ENCODE results near the gene CSAG2.
"Not testable (repeated sequence)": the region's sequence is repeated elsewhere in the genome, so short reads cannot be mapped to it uniquely, and the experiment has no call there.

Gene CSAG2

DNA sequence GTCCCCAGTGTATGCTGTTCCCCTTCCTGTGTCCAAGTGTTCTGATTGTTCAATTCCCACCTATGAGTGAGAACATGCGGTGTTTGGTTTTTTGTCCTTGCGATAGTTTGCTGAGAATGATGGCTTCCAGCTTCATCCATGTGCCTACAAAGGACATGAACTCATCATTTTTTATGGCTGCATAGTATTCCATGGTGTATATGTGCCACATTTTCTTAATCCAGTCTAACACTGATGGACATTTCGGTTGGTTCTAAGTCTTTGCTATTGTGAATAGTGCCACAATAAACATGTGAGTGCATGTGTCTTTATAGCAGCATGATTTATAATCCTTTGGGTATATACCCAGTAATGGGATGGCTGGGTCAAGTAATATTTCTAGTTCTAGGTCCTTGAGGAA lies 34.4 kb downstream of the CSAG2 start:
- in situ Hi-C loops (cut with MboI; ENCODE audit: low pct_unique_long_range_greater_than_20kb, low sequenced_read_pairs) = loop anchor here (25.0 kb wide), 1 partner anchor 238 kb away; no protein-coding TSS in a partner anchor
- DNase-seq = not testable (repeated sequence)

DNA sequence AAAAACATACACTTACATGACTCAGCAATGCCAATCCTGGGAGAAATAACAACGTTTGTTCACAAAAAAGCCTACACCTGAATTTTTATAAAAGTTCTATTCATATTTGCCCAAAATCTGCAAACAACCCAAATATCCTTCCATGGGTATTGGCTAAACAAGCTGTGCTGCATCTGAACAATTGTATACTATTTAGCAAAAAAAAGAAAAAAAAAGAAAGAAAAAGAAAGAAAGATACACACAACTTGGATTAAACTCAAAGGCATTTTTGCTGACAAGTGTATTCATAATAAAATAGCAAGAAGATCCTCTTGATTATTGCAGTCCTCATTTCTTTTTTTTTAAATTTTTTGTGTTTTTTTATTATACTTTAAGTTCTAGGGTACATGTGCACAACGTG lies 34.9 kb downstream of the CSAG2 start:
- no peak for DNase-seq
- in situ Hi-C loops (cut with MboI; ENCODE audit: low pct_unique_long_range_greater_than_20kb, low sequenced_read_pairs) = loop anchor here (25.0 kb wide), 1 partner anchor 238 kb away; no protein-coding TSS in a partner anchor

DNA sequence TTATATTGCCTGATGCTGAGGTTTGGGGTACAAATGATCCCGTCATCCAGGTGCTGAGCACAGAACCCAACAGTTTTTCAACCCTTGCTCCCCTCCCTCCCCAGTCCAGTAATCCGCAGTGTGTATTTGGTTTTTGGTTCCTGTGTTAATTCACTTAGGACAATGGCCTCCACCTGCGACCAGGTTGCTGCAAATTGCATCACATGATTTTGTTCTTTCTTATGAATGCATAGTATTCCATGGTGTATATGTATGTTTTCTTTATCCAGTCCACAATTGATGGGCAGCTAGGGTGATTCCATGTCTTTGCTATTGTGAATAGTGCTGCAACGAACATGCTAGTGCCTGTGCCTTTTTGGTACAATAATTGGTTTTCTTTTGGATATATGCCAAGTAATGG lies 46.0 kb downstream of the CSAG2 start:
- in situ Hi-C loops (cut with MboI; ENCODE audit: low pct_unique_long_range_greater_than_20kb, low sequenced_read_pairs) = loop anchor here (25.0 kb wide), 1 partner anchor 249 kb away; no protein-coding TSS in a partner anchor

DNA sequence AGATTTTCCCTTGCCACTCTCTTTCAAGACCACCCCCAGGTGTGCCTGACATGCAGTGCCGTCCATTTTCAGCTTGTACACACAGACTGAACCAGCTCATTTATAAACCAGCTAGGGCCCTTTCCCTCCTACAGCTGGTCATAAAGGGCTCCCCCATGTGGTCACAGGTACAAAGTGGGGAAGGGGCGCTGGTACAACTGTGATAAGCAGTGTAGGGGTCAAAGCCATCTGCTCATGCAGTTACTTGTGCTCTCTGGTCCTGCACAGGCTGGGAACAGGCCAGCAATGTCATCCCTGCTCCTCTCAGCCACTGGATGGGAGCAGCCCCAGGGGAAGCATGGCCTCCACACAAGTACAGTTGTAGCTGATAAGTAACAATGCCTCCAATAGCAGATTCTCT lies 50.8 kb downstream of the CSAG2 start:
- in situ Hi-C loops (cut with MboI; ENCODE audit: low pct_unique_long_range_greater_than_20kb, low sequenced_read_pairs) = loop anchor here (25.0 kb wide), 1 partner anchor 254 kb away; no protein-coding TSS in a partner anchor
- no peak for DNase-seq

More for the DNA sequence above, 46.0 kb downstream of the CSAG2 start:
- no peak for DNase-seq
